ENCODE results near the gene KCNF1. TPM values are rescaled to one million over a fixed set of nuclear protein-coding genes. Genes with fewer than 3 reads are reported as not detected.

Gene KCNF1
- total RNA-seq, 1 experiment from 2014 or later, result 6.8 TPM

GRCh38 chr2:10878268-10878915 is 33.3 kb upstream of the KCNF1 start:
- no peak for DNase-seq
- H3K36me3 ChIP-seq, result no peaks in the 10 kb centered on the region
- no peaks in the 10 kb centered on the region for H3K27me3 ChIP-seq

GRCh38 chr2:10879159-10879558 is 32.6 kb upstream of the KCNF1 start:
- H3K4me3 ChIP-seq, result no peak overlapping the region
- no peaks in the 10 kb centered on the region for H3K36me3 ChIP-seq
- H3K27me3 ChIP-seq, result no peaks in the 10 kb centered on the region
- no peak for DNase-seq
- no peaks in the 10 kb centered on the region for H3K9me3 ChIP-seq

More at GRCh38 chr2:10878268-10878915, 33.3 kb upstream of the KCNF1 start:
- no peak overlapping the region for H3K4me3 ChIP-seq
- H3K9me3 ChIP-seq, result no peaks in the 10 kb centered on the region

- Histone ChIP-seq H3K9me3 (no peaks in the 10 kb centered on the region), H3K27me3 (no peaks in the 10 kb centered on the region), H3K36me3 (no peaks in the 10 kb centered on the region), H3K4me3 (no peak overlapping the region)
- no peak for DNase-seq
These were observed 31.8 kb upstream of the KCNF1 start for GRCh38 chr2:10879624-10880585.

GRCh38 chr2:10880586-10881321 is 31.0 kb upstream of the KCNF1 start:
- DNase-seq, result no peak
- no peak overlapping the region for H3K4me3 ChIP-seq

GRCh38 chr2:10882568-10882967 is 29.2 kb upstream of the KCNF1 start:
- no peak for DNase-seq
- no peaks in the 10 kb centered on the region for H3K36me3 ChIP-seq
- H3K9me3 ChIP-seq, result no peaks in the 10 kb centered on the region
- no peak overlapping the region for H3K4me3 ChIP-seq
- H3K27me3 ChIP-seq, result no peaks in the 10 kb centered on the region

More at GRCh38 chr2:10880586-10881321, 31.0 kb upstream of the KCNF1 start:
- no peaks in the 10 kb centered on the region for H3K27me3 ChIP-seq
- H3K36me3 ChIP-seq, result no peaks in the 10 kb centered on the region
- H3K9me3 ChIP-seq, result no peaks in the 10 kb centered on the region

GRCh38 chr2:10883066-10883465 is 28.7 kb upstream of the KCNF1 start:
- no peak overlapping the region for H3K4me3 ChIP-seq
- no peaks in the 10 kb centered on the region for H3K36me3 ChIP-seq
- DNase-seq, result no peak
- H3K9me3 ChIP-seq, result no peaks in the 10 kb centered on the region
- no peaks in the 10 kb centered on the region for H3K27me3 ChIP-seq

GRCh38 chr2:10883801-10884478 is 27.8 kb upstream of the KCNF1 start:
- H3K36me3 ChIP-seq, result no peaks in the 10 kb centered on the region
- H3K4me3 ChIP-seq, result no peak overlapping the region
- no peak for DNase-seq
- H3K9me3 ChIP-seq, result no peaks in the 10 kb centered on the region
- H3K27me3 ChIP-seq, result no peaks in the 10 kb centered on the region

GRCh38 chr2:10884574-10884975 is 27.2 kb upstream of the KCNF1 start:
- no peaks in the 10 kb centered on the region for H3K9me3 ChIP-seq
- no peak for DNase-seq
- no peaks in the 10 kb centered on the region for H3K36me3 ChIP-seq
- no peak overlapping the region for H3K4me3 ChIP-seq
- no peaks in the 10 kb centered on the region for H3K27me3 ChIP-seq

GRCh38 chr2:10885094-10885860 is 26.5 kb upstream of the KCNF1 start:
- DNase-seq, result no peak
- no peak overlapping the region for H3K4me3 ChIP-seq
- no peaks in the 10 kb centered on the region for H3K27me3 ChIP-seq
- no peaks in the 10 kb centered on the region for H3K9me3 ChIP-seq
- H3K36me3 ChIP-seq, result no peaks in the 10 kb centered on the region

GRCh38 chr2:10887476-10887875 is 24.3 kb upstream of the KCNF1 start:
- no peak overlapping the region for H3K4me3 ChIP-seq
- no peak for DNase-seq
- H3K9me3 ChIP-seq, result no peaks in the 10 kb centered on the region
- no peaks in the 10 kb centered on the region for H3K36me3 ChIP-seq
- H3K27me3 ChIP-seq, result no peaks in the 10 kb centered on the region

GRCh38 chr2:10889651-10890215 is 22.0 kb upstream of the KCNF1 start:
- Histone ChIP-seq H3K4me3 (no peak overlapping the region), H3K36me3 (no peaks in the 10 kb centered on the region), H3K9me3 (no peaks in the 10 kb centered on the region), H3K27me3 (no peaks in the 10 kb centered on the region)
- peak; percentile 59 for DNase-seq

GRCh38 chr2:10890706-10891270 is 20.9 kb upstream of the KCNF1 start:
- Histone ChIP-seq H3K4me3 (no peak overlapping the region), H3K9me3 (no peaks in the 10 kb centered on the region), H3K36me3 (no peaks in the 10 kb centered on the region), H3K27me3 (no peaks in the 10 kb centered on the region)
- DNase-seq, result no peak

- no peaks in the 10 kb centered on the region for H3K27me3 ChIP-seq
- no peak for DNase-seq
These were observed 20.3 kb upstream of the KCNF1 start for GRCh38 chr2:10891390-10891789.

GRCh38 chr2:10891848-10892247 is 19.9 kb upstream of the KCNF1 start:
- Histone ChIP-seq H3K9me3 (no peaks in the 10 kb centered on the region), H3K36me3 (no peaks in the 10 kb centered on the region), H3K27me3 (no peaks in the 10 kb centered on the region), H3K4me3 (no peak overlapping the region)
- DNase-seq, result no peak

More at GRCh38 chr2:10891390-10891789, 20.3 kb upstream of the KCNF1 start:
- Histone ChIP-seq H3K9me3 (no peaks in the 10 kb centered on the region), H3K4me3 (no peak overlapping the region), H3K36me3 (no peaks in the 10 kb centered on the region)

GRCh38 chr2:10892316-10892715 is 19.4 kb upstream of the KCNF1 start:
- H3K4me3 ChIP-seq, result no peak overlapping the region
- DNase-seq, result no peak
- no peaks in the 10 kb centered on the region for H3K9me3 ChIP-seq
- H3K27me3 ChIP-seq, result no peaks in the 10 kb centered on the region
- H3K36me3 ChIP-seq, result no peaks in the 10 kb centered on the region

All from MG63 (cell line).